ENCODE measurements around the gene HNF4A.
"Not testable (repeated sequence)": the region's sequence is repeated elsewhere in the genome, so short reads cannot be mapped to it uniquely, and the experiment has no call there.

Gene HNF4A

GRCh38 chr20:44447827-44448419 lies 92.4 kb downstream of the HNF4A start:
- no peak for DNase-seq

GRCh38 chr20:44448753-44449546 lies 93.5 kb downstream of the HNF4A start:
- no peak for DNase-seq

- no peak for DNase-seq
These were observed 94.4 kb downstream of the HNF4A start for GRCh38 chr20:44449864-44450263.

- no peak for DNase-seq
These were observed 94.9 kb downstream of the HNF4A start for GRCh38 chr20:44450281-44450889.

- DNase-seq: no peak
These were observed 95.5 kb downstream of the HNF4A start for GRCh38 chr20:44450903-44451450.

- no peak for DNase-seq
These were observed 98.9 kb downstream of the HNF4A start for GRCh38 chr20:44454306-44454963.

GRCh38 chr20:44455126-44455525 lies 99.6 kb downstream of the HNF4A start:
- no peak for DNase-seq

GRCh38 chr20:44456611-44457010 lies 101.1 kb downstream of the HNF4A start:
- no peak for DNase-seq

- no peak for DNase-seq
These were observed 101.5 kb downstream of the HNF4A start for GRCh38 chr20:44457016-44457415.

GRCh38 chr20:44459271-44459670 lies 103.8 kb downstream of the HNF4A start:
- no peak for DNase-seq

- DNase-seq: peak; percentile 4
These were observed 105.3 kb downstream of the HNF4A start for GRCh38 chr20:44460795-44461141.

GRCh38 chr20:44461142-44461802 lies 105.8 kb downstream of the HNF4A start:
- DNase-seq: no peak

- no peak for DNase-seq
These were observed 106.3 kb downstream of the HNF4A start for GRCh38 chr20:44461803-44462174.

GRCh38 chr20:44463466-44463865 lies 108.0 kb downstream of the HNF4A start:
- DNase-seq: no peak

GRCh38 chr20:44464514-44464913 lies 109.0 kb downstream of the HNF4A start:
- DNase-seq: no peak

GRCh38 chr20:44465001-44465560 lies 109.6 kb downstream of the HNF4A start:
- no peak for DNase-seq

GRCh38 chr20:44467289-44467883 lies 111.9 kb downstream of the HNF4A start:
- no peak for DNase-seq

GRCh38 chr20:44468044-44468782 lies 112.7 kb downstream of the HNF4A start:
- no peak for DNase-seq

GRCh38 chr20:44470327-44470726 lies 114.8 kb downstream of the HNF4A start:
- DNase-seq: no peak

GRCh38 chr20:44471481-44471882 lies 116.0 kb downstream of the HNF4A start:
- DNase-seq: no peak

- not testable (repeated sequence) for DNase-seq
These were observed 116.8 kb downstream of the HNF4A start for GRCh38 chr20:44472283-44472682.

GRCh38 chr20:44475372-44475693 lies 119.8 kb downstream of the HNF4A start:
- DNase-seq: no peak

Measured in DMS79 treated with DMSO at 0.1 percent for 48 hours (cell line).